VCaP (cell line): ENCODE measurements around the gene SDC3.

ENCODE experiments used
- H3K27ac ChIP-seq: fragments of 450-650 bp; 2 replicates; pipeline ENCODE4 v1.5.1; 2017
- TF ChIP-seq, protein P1 (sequence below): fragments of 450-650 bp; conservative IDR thresholded peaks from 2 replicates; pipeline ENCODE4 v1.5.1; 2017; ENCODE audit warnings: mild to moderate bottlenecking, moderate library complexity

Gene SDC3

DNA sequence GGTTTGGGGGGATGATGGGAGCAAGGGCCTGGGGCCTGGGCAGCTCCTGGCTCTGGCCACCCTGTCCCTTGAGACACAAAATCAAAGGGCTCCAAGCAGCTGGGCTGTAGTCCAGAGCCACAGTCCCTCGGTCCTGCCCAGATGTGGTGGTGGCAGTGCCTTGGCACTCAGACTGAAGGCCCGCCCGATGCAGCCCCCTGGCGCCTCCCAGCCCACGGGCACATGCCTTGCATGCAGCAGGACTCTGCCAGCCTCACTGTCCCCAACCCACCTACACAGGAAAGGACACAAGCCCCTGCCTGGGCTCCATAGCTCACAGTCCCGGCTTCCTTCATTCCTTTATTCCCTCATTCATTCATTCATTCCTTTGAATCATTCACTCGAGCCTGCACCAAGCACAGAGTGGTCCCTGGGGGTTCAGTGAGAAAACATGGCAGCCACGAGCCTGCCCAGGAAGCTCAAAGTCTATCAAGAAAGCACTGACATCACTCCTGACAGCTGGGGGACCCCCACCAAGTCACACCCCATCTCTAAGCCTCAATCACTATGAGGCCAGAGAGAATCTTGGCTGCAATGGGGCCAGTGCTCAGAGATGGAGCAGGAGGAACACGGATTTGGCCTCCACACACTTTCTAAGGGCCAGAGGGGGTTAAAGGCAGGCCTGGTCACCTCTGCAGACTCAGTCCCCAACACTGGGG is 5.8 kb downstream of the SDC3 start:
- H3K27ac ChIP-seq: peak overlapping the region; percentile 42; the same call in 1 of the 2 replicates

DNA sequence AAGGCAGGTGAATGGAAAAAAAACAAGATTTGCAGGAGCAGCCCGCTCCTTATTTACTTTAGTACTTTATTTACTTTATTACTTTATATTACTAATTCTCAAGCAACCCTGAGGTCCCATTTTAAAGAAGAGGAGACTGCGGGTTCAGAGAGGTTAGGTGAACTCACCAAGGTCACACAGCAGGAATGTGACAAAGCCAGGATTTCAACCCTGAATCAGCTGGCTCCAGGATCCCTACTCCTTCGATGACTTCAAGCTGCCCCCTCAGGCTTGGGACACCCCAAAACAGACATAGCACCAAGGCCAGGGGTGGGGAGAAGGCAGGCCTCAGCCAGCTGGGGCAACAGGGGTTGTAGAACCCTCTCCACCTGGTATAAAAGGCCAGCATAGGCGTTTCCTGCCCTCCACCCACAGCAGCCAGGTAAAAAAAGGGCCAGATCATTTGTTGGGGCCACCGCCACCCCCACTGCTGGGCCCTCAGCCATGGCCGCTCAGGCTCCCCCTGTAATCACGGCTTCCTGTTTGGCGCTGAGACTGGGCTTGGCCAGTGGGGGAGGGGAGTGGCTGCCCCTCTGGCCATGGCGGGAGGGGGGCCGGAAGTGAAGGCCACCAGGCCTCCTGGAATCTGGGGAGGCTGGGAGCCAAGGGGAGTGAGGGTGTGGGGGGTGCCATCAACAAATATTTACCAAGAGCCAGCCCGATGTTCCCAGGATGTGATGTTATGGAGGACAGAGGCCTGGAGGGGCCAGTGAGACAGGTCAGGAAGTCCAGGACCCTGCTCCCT is 6.6 kb downstream of the SDC3 start:
- TF ChIP-seq, protein P1, sequence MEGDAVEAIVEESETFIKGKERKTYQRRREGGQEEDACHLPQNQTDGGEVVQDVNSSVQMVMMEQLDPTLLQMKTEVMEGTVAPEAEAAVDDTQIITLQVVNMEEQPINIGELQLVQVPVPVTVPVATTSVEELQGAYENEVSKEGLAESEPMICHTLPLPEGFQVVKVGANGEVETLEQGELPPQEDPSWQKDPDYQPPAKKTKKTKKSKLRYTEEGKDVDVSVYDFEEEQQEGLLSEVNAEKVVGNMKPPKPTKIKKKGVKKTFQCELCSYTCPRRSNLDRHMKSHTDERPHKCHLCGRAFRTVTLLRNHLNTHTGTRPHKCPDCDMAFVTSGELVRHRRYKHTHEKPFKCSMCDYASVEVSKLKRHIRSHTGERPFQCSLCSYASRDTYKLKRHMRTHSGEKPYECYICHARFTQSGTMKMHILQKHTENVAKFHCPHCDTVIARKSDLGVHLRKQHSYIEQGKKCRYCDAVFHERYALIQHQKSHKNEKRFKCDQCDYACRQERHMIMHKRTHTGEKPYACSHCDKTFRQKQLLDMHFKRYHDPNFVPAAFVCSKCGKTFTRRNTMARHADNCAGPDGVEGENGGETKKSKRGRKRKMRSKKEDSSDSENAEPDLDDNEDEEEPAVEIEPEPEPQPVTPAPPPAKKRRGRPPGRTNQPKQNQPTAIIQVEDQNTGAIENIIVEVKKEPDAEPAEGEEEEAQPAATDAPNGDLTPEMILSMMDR: no peak
- H3K27ac ChIP-seq: peak overlapping the region; percentile 42; the same call in 1 of the 2 replicates

More for the DNA sequence above, 5.8 kb downstream of the SDC3 start:
- TF ChIP-seq, protein P1: no peak

DNA sequence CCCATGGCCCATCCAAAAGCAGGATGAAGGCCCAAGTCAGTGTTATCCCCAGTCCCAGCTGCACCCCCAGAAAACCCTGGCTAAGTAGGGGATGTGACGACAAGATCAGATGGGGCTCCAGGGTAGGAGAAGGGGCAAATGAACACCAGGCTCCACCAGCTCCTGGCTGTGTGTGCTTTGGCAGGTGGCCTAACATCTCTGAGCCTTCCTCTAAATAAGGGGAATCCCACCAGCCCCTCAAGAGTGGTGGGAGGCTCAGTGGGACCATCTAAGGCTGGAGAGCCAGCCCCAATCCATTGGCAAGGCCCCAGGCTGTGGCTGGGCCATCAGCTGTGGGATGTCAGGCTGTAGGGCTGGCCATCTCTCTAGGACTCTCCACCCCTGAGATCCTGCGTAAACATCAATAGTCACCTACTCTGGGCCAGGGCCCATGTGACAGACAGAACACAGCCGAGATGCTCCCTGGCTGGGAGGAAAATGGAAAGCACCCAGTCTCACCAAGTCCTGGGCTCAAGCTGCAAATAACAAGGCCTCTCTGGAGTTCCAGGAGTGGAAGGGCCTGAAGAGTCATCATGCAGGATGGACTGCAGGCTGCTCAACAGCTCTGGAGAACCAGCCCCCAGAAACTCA is 7.5 kb downstream of the SDC3 start:
- H3K27ac ChIP-seq: peak overlapping the region; percentile 42; the same call in 1 of the 2 replicates
- TF ChIP-seq, protein P1: no peak

DNA sequence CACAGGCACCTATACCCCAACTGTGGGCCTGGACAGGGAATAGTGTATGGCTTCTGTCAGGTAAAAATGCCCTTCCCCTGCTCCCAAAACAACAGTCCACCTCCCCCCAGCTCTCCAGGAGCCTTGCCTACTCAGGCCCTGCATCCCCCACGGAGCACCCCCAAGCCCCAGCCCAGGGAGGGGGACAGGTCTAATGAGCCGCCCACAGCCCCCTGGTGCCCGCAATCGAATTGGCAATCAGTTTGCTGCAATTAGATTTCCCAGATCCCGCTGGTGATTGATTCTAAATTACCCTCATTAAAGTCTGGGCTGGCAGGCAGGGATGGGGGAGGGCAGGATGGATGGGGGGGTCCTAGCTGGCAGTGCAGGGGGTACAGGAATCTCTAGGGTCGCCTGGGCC is 8.1 kb downstream of the SDC3 start:
- TF ChIP-seq, protein P1: no peak
- no peak overlapping the region for H3K27ac ChIP-seq

DNA sequence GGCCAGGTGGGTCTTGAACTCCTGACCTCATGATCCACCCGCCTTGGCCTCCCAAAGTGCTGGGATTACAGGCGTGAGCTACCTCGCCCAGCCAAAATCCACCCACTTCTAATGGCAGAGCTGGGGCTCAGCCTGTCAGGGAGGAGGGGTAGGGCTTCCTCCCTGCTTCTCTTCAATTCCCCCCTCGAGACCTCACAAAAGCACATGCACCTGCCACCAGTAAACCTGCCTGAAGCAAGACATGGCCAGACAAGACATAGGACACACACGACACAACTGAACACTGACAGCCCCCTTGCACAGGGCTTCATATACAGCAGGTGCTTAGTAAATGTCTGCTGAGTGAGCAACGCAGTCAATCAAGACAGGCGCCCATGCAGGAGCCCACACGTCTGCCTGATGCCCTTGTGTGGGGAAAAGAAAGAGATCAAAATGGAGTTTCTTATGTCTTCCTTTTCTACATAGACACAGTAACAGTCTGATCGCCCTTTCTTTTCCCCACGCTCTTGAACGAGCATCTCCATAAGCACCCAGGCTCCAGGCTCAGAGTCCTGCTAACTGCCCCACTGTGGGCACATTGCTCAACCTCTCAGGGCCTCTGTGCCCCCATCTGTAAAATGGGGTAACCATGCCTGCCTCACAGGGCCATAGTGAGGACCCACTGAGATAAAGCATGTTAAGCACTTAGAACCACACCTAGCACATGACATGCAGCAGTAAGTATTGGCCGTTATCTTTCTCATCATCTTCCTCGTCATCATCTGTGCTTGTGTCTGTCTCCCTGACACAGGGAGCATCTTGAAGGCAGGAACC is 8.8 kb downstream of the SDC3 start:
- H3K27ac ChIP-seq: no peak overlapping the region
- TF ChIP-seq, protein P1: no peak

DNA sequence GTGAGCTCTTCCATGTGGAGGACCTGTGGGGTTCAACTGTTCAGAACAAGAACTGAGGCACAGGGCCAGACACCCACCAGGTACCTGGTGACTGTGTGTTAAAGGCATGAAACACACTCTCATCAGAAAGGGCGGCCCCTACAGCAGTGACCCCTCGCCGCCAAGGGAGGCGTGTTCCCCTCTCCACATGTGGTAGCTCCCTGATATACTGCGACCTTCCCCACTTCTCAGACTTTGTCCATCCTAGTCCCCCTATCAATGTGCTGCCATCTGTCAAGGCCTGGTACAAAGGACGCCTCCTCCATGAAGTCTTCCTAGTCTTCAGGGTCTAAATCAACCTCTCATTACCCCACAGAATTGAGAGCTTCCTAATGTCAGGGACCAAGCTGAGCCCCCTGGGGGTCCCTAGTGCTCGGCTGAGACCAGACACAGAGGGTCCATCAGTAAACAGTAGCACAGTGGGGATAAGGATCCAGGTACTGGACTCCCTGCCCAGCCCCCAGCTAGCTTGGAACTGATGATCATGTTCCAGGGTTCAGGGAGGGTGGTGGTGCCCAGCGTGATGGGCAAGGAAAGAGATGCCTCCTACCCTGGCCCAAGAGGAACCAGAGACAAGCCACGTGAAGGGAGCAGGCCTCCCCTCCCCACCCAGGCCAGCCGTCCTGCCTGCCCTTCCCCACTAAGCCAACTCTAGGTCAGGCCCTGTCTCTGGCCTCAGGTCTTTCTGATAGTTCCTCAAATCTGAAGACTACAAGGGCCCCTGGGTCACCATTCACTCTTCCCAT is 10.3 kb downstream of the SDC3 start:
- no peak overlapping the region for H3K27ac ChIP-seq
- TF ChIP-seq, protein P1: no peak
